K562 (cell line): ENCODE data around the gene PRR14. TPM values are rescaled to one million over a fixed set of nuclear protein-coding genes. Genes with fewer than 3 reads are reported as not detected.

Source experiments
- ETS1 ChIP-seq: conservative IDR thresholded peaks from 2 replicates; pipeline ENCODE4 v1.6.1; 2011; ENCODE audit warnings: low read depth, mild to moderate bottlenecking, low read length; ENCODE audit not compliant: control insufficient read depth
- GATAD2B ChIP-seq: fragments of 450-650 bp; IDR thresholded peaks from 2 replicates; pipeline ENCODE4 v1.6.1; 2017; ENCODE audit warnings: mild to moderate bottlenecking, borderline replicate concordance
- HMGXB4 ChIP-seq: sonication (generic); formaldehyde crosslinking; IDR thresholded peaks from 2 replicates; pipeline ENCODE4 v1.8.1; 2023; ENCODE audit warnings: mild to moderate bottlenecking, missing genetic modification reagents
- KAT7 ChIP-seq: sonication (generic); formaldehyde crosslinking; IDR thresholded peaks from 2 replicates; pipeline ENCODE4 v1.8.0; 2022; ENCODE audit warnings: missing genetic modification reagents, mild to moderate bottlenecking, borderline replicate concordance
- ZBTB12 ChIP-seq: fragments of 250-450 bp; sonication (Bioruptor Pico); IDR thresholded peaks from 2 replicates; pipeline ENCODE4 v1.4.0; 2020
- ZNF431 ChIP-seq: sonication (generic); formaldehyde crosslinking; IDR thresholded peaks from 2 replicates; pipeline ENCODE4 v1.8.0; 2022; ENCODE audit warnings: mild to moderate bottlenecking, missing genetic modification reagents
- ZNF551 ChIP-seq: fragments of 250-450 bp; sonication (Bioruptor Pico); IDR thresholded peaks from 2 replicates; pipeline ENCODE4 v1.5.0; 2021; ENCODE audit warnings: mild to moderate bottlenecking, moderate library complexity
- polyA plus RNA-seq, 8 experiments: library from polyadenylated mRNA; depleted of rRNA in 4 of 8; stranded (reverse) in 5 of 8; unstranded in 3 of 8; fragments of >200 nt; fragmentation: Nextera tagmentation in 2 of 8; fragmentation: Illumina TruSeq in 1 of 8; extraction: Ambion mirVana in 2 of 8; extraction: Trizol in 1 of 8; gene quantifications; 2 replicates each; pipeline versions ENCODE4 v1.2.1 to v1.2.3, GENCODE V29; 2011 to 2014; ENCODE audit warnings: inconsistent platforms in 1 of 8, missing spikeins in 1 of 8
- total RNA-seq, 7 experiments: library from RNA; depleted of rRNA in 6 of 7; stranded (reverse); fragments of >200 nt in 6 of 7; fragmentation: Illumina TruSeq in 2 of 7; extraction: Trizol in 2 of 7; gene quantifications; 2 replicates each; pipeline versions ENCODE4 v1.2.1 to v1.2.3, GENCODE V29; 2011 to 2021; ENCODE audit warnings: low replicate concordance in 1 of 7
- TF ChIP-seq, protein P1 (sequence below): fragments of 250-450 bp; sonication (Bioruptor Pico); IDR thresholded peaks from 2 replicates; pipeline ENCODE4 v1.4.0; 2020; ENCODE audit warnings: mild to moderate bottlenecking
- TF ChIP-seq, protein P2 (sequence below): fragments of 250-450 bp; sonication (Bioruptor Pico); IDR thresholded peaks from 2 replicates; pipeline ENCODE4 v1.8.0; 2022; ENCODE audit warnings: inconsistent platforms

Gene PRR14
- total and polyA plus RNA-seq, 9 of the 15 experiments (the other 6 are each of a cell fraction or from before 2014, with no cell fraction given): 2.2 to 63.1 (median 11.5) TPM

GRCh38 chr16:30697264-30698138 is 46.7 kb downstream of the PRR14 start (continued):
- 0 out of 2 replicates have a peak, but pooled peaks have one; percentile 10 for TF ChIP-seq ZNF431
- TF ChIP-seq, protein P1, sequence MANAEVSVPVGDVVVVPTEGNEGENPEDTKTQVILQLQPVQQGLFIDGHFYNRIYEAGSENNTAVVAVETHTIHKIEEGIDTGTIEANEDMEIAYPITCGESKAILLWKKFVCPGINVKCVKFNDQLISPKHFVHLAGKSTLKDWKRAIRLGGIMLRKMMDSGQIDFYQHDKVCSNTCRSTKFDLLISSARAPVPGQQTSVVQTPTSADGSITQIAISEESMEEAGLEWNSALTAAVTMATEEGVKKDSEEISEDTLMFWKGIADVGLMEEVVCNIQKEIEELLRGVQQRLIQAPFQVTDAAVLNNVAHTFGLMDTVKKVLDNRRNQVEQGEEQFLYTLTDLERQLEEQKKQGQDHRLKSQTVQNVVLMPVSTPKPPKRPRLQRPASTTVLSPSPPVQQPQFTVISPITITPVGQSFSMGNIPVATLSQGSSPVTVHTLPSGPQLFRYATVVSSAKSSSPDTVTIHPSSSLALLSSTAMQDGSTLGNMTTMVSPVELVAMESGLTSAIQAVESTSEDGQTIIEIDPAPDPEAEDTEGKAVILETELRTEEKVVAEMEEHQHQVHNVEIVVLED: peak; percentile 95
- TF ChIP-seq KAT7 (CRISPR knock-in tag): 0 out of 2 replicates have a peak, but pooled peaks have one; percentile 4
- no peak for TF ChIP-seq GATAD2B
- TF ChIP-seq HMGXB4 (CRISPR knock-in tag): peak; percentile 50; the same call in 1 of the 2 replicates
- TF ChIP-seq, protein P2, sequence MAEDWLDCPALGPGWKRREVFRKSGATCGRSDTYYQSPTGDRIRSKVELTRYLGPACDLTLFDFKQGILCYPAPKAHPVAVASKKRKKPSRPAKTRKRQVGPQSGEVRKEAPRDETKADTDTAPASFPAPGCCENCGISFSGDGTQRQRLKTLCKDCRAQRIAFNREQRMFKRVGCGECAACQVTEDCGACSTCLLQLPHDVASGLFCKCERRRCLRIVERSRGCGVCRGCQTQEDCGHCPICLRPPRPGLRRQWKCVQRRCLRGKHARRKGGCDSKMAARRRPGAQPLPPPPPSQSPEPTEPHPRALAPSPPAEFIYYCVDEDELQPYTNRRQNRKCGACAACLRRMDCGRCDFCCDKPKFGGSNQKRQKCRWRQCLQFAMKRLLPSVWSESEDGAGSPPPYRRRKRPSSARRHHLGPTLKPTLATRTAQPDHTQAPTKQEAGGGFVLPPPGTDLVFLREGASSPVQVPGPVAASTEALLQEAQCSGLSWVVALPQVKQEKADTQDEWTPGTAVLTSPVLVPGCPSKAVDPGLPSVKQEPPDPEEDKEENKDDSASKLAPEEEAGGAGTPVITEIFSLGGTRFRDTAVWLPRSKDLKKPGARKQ (CRISPR knock-in tag): 0 out of 2 replicates have a peak, but pooled peaks have one; percentile 62
- peak; percentile 67; the same call in 1 of the 2 replicates for TF ChIP-seq ZBTB12 (CRISPR knock-in tag)
- peak; percentile 85 for TF ChIP-seq ETS1
- no peak for TF ChIP-seq ZNF551 (CRISPR knock-in tag)
